Activated B cell treated with CpG ODN at 0.5 μM for 24 hours (primary cell): ENCODE measurements around the gene SLC9A9. TPM values are rescaled to one million over a fixed set of nuclear protein-coding genes. Genes with fewer than 3 reads are reported as not detected.

Experiments used
- ATAC-seq: fragments of 200-7000 bp; cut with Tn5 transposase; one replicate; pipeline ENCODE4 v1.10.0; 2021; ENCODE audit warnings: low read depth, mild to moderate bottlenecking, moderate library complexity
- CTCF ChIA-PET: fragments of 350-600 bp; sonication (Branson Sonifier 250); formaldehyde crosslinking; loops from one replicate; lab custom pipeline; 2021; ENCODE audit warnings: antibody characterized with exemption; lab: Charles Lee
- POLR2A ChIA-PET: fragments of 350-600 bp; sonication (Branson Sonifier 250); formaldehyde crosslinking; loops from one replicate; lab custom pipeline; 2021; ENCODE audit warnings: antibody characterized with exemption; lab: Charles Lee
- DNase-seq: peaks from one replicate; pipeline ENCODE4 v3.0.0; 2022
- H3K27ac Mint-ChIP-seq: one replicate; pipeline ENCODE4 v1.8.0; 2020; ENCODE audit warnings: mixed read lengths
- H3K27me3 Mint-ChIP-seq: one replicate; pipeline ENCODE4 v1.8.0; 2021; ENCODE audit warnings: mixed read lengths
- H3K36me3 Mint-ChIP-seq: one replicate; pipeline ENCODE4 v1.8.0; 2021; ENCODE audit warnings: low read depth, mixed read lengths
- H3K4me1 Mint-ChIP-seq: one replicate; pipeline ENCODE4 v1.8.0; 2021; ENCODE audit warnings: mixed read lengths
- H3K4me3 Mint-ChIP-seq: one replicate; pipeline ENCODE4 v1.8.0; 2020; ENCODE audit warnings: mild to moderate bottlenecking, mixed read lengths
- H3K9me3 Mint-ChIP-seq: one replicate; pipeline ENCODE4 v1.8.0; 2020; ENCODE audit warnings: mixed read lengths
- intact Hi-C: fragments of 100-400 bp; cut with micrococcal nuclease; formaldehyde crosslinking; loops from one replicate; pipeline ENCODE4 v1.15.1; 2024
- total RNA-seq: library from RNA; stranded (reverse); gene quantifications from 2 replicates; pipeline ENCODE4 v1.2.3, GENCODE V29; 2022
- TF ChIP-seq, protein P1 (sequence below): fragments of 200-600 bp; IDR thresholded peaks from one replicate; pipeline ENCODE4 v1.8.0; 2022; ENCODE audit warnings: antibody characterized with exemption, mild to moderate bottlenecking

The SLC9A9 gene
- total RNA-seq, 1 donor from 2014 or later = 9.4 TPM

DNA sequence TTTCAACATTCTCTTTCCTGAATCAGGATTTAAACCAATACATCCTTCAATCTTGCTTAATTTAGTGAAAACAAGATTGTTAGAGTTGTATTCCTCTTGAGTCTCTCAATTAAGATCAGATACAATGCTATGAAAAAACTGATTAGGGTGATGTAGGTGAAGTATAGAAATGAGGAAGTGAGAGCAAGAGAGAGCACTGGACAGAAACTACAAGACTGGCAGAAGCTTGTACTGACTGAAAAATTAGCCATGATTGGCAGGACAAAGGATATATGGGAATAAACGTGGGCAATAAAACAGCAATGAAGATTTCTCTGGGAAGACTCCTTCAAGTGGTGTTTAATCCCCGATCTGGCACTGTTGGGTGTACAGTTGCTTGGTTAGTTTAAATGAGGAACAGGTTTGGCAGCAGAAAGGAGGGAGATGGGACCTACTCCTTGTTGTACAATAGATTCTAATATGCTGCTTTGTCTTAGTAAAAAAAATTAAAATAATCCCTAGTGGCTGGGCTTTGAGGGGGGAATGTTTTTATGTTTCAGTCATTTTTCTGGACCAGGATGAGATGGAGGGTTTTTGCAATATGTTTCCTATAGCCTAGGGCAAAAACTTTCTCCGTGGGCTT lies 252.7 kb downstream of the SLC9A9 start:
- Mint-ChIP-seq H3K27ac (peak overlapping the region; percentile 13), H3K4me3 (no peak overlapping the region), H3K36me3 (no peaks in the 10 kb centered on the region), H3K9me3 (peaks cover 5% of the 10 kb centered on the region), H3K4me1 (peaks cover 14% of the 10 kb centered on the region), H3K27me3 (no peaks in the 10 kb centered on the region)
- intact Hi-C loops = loop anchor here (1.0 to 2.0 kb wide), 3 partner anchors 13 to 113 kb away; no protein-coding TSS in a partner anchor
- CTCF ChIA-PET = interaction anchor here (0.6 kb wide), 1 partner anchor 9 kb away, joined by 3 read pairs; no protein-coding TSS in a partner anchor
- POLR2A ChIA-PET = interaction anchor here (0.7 to 1.0 kb wide), 2 partner anchors 34 to 44 kb away, joined by 3 read pairs; no protein-coding TSS in a partner anchor
- DNase-seq (no peak), ATAC-seq (peak; percentile 95)
- TF ChIP-seq, protein P1, sequence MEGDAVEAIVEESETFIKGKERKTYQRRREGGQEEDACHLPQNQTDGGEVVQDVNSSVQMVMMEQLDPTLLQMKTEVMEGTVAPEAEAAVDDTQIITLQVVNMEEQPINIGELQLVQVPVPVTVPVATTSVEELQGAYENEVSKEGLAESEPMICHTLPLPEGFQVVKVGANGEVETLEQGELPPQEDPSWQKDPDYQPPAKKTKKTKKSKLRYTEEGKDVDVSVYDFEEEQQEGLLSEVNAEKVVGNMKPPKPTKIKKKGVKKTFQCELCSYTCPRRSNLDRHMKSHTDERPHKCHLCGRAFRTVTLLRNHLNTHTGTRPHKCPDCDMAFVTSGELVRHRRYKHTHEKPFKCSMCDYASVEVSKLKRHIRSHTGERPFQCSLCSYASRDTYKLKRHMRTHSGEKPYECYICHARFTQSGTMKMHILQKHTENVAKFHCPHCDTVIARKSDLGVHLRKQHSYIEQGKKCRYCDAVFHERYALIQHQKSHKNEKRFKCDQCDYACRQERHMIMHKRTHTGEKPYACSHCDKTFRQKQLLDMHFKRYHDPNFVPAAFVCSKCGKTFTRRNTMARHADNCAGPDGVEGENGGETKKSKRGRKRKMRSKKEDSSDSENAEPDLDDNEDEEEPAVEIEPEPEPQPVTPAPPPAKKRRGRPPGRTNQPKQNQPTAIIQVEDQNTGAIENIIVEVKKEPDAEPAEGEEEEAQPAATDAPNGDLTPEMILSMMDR = no peak

DNA sequence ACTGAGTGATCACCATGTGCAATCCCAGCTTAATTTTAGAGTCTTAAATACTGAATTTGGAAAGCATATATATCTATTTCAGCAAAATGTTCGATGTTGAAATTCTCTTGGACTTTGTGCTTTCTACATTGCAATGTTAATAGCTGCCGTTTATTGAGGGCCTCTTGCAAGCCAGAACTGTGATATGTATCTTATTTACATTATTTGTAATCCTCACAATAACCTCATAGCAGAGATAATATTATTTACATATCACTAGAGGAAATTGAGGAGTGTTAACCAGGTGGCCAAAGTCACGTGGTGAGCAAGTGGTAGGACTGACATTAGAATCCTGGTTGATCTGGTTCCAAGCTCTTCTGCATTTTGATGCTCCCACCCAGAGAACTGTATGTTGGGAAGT lies 254.1 kb downstream of the SLC9A9 start:
- peaks cover 12% of the 10 kb centered on the region for H3K4me1 Mint-ChIP-seq
- H3K9me3 Mint-ChIP-seq = no peaks in the 10 kb centered on the region
- POLR2A ChIA-PET = no interaction called here
- CTCF ChIA-PET = no interaction called here
- H3K4me3 Mint-ChIP-seq = no peak overlapping the region
- TF ChIP-seq, protein P1 = no peak
- no peaks in the 10 kb centered on the region for H3K27me3 Mint-ChIP-seq
- no peak overlapping the region for H3K27ac Mint-ChIP-seq
- DNase-seq = no peak
- H3K36me3 Mint-ChIP-seq = no peaks in the 10 kb centered on the region
- ATAC-seq = no peak
- intact Hi-C loops = loop anchor here (2.0 kb wide), 2 partner anchors 15 to 65 kb away; no protein-coding TSS in a partner anchor

DNA sequence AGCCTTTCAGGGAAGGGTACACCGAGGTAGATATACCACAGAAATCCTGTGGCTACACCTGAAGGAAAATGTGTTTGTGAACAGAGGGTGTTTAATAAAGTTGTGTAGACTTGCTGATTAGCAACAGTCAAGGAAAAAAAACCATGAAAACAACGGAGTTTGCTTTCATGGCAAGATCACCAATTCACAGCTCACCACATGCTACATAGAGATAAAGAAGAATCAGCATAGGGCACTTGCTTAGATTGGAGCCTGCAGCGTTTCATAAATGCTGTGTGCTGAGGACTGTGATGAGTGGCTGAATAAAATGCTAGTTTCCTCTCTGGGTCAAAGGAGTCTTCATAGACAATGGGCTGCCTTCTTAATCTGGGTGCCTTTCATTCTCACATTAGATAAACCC lies 257.6 kb downstream of the SLC9A9 start:
- CTCF ChIA-PET = no interaction called here
- POLR2A ChIA-PET = no interaction called here
- no peak for ATAC-seq
- H3K9me3 Mint-ChIP-seq = no peaks in the 10 kb centered on the region
- intact Hi-C loops = no loop called here
- no peak overlapping the region for H3K4me3 Mint-ChIP-seq
- TF ChIP-seq, protein P1 = no peak
- peaks cover 27% of the 10 kb centered on the region for H3K4me1 Mint-ChIP-seq
- no peaks in the 10 kb centered on the region for H3K36me3 Mint-ChIP-seq
- no peaks in the 10 kb centered on the region for H3K27me3 Mint-ChIP-seq
- no peak overlapping the region for H3K27ac Mint-ChIP-seq
- no peak for DNase-seq

DNA sequence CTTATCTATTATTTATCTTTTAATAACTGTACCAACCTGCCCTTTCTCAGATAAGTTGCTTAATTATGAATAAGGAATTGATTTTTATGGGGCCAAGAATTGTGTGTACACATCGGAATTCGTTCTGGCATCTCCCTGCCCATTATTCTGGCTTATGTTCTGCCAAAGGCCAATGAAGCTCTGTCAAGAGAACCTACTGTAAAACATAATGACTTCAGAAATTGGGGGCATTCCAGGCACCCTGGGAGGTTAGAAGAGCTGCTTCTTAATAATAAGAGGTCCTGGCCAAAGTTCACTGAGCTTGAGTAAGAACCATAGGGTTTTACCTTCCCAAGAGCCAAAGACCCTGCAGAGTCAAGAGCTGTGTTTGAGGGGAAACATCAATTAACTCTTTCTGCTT lies 261.7 kb downstream of the SLC9A9 start:
- no peaks in the 10 kb centered on the region for H3K9me3 Mint-ChIP-seq
- peak overlapping the region; percentile 19 for H3K27ac Mint-ChIP-seq

More for the DNA sequence above, 261.7 kb downstream of the SLC9A9 start:
- Mint-ChIP-seq H3K4me3 (no peak overlapping the region), H3K4me1 (peaks cover 38% of the 10 kb centered on the region), H3K36me3 (no peaks in the 10 kb centered on the region), H3K27me3 (no peaks in the 10 kb centered on the region)
- DNase-seq (no peak), ATAC-seq (no peak)
- TF ChIP-seq, protein P1 = no peak
- ChIA-PET POLR2A (no interaction called here), CTCF (interaction anchor here (0.6 to 1.4 kb wide), 2 partner anchors 9 to 11 kb away, joined by 3 read pairs; no protein-coding TSS in a partner anchor)
- intact Hi-C loops = no loop called here
